HG03565 (cell line): Measurements from ENCODE around the gene ATP6V1F.

Source experiments
- ATAC-seq: cut with Tn5 transposase; IDR thresholded peaks from one replicate; pipeline ENCODE4 v1.9.1; 2021; ENCODE audit warnings: mild to moderate bottlenecking, moderate library complexity; ENCODE audit not compliant: unreplicated experiment

The ATP6V1F gene

DNA sequence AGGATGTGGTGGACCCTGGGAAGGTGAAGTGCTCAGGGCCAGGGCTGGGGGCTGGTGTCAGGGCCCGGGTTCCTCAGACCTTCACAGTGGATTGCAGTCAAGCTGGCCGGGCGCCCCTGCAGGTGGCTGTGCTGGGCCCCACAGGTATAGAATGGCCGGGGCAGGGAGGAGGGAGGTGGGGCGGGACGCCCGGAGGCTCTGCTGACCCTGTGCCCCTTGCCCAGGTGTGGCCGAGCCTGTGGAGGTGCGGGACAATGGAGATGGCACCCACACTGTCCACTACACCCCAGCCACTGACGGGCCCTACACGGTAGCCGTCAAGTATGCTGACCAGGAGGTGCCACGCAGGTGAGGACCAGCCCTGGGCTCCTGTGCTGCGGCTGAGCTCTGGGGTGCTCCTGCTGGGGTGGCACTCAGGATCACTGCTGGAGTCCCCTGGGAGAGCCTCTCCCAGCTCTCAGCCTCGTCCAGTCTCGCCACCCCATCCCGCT, 14.9 kb upstream of the ATP6V1F start:
- ATAC-seq, result no peak

DNA sequence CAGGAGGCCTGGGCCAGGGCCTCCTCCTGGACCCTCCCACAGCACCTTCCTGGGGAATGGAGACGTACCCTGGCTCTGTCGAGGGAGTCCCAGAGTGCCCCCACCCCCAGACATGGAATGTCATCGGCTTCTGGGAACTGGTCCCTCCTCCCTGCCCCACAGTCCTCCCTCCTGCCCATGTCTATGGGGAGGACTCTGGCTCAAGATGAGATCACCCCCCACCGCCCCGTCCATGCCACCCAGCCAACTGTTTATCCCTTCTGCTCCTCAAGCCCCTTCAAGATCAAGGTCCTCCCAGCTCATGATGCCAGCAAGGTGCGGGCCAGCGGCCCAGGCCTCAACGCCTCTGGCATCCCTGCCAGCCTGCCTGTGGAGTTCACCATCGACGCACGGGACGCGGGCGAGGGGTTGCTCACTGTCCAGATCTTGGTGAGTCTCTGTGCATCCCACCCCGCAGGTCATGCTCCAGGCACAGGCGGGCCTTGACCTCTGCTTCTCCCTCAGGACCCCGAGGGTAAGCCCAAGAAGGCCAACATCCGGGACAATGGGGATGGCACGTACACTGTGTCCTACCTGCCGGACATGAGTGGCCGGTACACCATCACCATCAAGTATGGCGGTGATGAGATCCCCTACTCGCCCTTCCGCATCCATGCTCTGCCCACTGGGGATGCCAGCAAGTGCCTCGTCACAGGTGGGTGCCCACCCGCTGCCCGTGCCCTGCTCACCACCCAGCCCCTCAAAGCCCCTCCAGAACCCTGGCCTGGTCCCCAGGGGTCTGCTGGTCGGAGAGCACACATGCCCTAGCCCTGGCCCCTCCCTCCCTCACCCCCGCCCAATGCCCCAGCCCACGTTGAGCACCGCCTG, 14.1 kb upstream of the ATP6V1F start:
- no peak for ATAC-seq

GRCh38 chr7:128849156-128849515, 13.5 kb upstream of the ATP6V1F start:
- no peak for ATAC-seq

DNA sequence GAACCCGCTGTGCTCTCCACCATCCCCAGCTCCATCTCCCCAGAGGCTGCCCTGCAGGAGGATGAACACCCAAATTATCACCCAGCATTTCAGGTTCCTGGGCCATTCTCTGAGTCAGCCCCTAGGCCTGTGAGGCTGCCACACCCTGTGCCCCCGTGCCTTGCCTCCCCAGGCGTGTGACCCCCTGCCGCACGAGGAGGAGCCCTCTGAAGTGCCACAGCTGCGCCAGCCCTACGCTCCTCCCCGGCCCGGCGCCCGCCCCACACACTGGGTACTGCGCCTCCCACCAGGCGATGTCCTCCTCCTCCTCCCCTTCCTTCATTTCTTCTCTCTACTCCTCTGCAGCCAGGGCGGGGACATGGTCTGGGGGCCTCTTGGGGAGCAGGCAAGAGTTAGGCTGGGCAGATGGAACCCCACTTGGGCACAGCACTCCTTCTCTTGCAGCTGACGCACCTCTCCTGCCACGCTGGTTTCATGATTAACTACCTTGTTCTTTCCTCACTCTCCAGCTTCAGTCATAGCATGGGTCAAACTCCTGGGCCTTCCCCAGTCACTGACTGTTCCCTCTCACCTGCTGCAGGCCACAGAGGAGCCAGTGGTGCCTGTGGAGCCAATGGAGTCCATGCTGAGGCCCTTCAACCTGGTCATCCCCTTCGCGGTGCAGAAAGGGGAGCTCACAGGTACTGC, 12.7 kb upstream of the ATP6V1F start:
- no peak for ATAC-seq

DNA sequence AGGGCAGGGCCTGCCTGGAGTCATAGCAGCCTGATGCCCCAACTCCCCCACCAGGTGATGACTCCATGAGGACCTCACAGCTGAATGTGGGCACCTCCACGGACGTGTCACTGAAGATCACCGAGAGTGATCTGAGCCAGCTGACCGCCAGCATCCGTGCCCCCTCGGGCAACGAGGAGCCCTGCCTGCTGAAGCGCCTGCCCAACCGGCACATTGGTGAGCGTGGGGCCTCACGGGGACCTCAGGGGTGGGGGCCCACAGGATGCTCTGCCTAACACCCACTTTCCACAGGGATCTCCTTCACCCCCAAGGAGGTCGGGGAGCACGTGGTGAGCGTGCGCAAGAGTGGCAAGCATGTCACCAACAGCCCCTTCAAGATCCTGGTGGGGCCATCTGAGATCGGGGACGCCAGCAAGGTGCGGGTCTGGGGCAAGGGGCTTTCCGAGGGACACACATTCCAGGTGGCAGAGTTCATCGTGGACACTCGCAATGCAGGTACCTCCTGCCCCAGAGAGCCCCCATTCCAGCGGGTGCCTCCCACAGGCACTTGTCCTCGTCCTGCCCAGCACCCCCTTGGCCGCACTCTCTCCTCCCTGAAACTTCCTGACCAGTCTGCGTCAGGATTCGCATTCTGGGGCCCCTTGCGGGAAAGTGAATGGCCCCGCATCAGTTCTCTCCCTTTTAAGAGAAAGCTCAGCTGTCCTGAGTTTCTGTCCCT, 10.0 kb upstream of the ATP6V1F start:
- ATAC-seq, result no peak

DNA sequence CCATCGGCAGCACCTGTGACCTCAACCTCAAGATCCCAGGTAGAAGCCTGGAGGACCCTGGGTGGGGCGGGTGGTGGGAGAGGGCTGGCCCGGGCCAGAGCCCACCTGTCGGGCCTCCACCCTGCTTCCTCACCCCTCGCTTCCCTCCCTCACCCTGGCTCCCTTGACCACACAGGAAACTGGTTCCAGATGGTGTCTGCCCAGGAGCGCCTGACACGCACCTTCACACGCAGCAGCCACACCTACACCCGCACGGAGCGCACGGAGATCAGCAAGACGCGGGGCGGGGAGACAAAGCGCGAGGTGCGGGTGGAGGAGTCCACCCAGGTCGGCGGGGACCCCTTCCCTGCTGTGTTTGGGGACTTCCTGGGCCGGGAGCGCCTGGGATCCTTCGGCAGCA, 8.9 kb upstream of the ATP6V1F start:
- ATAC-seq, result no peak

DNA sequence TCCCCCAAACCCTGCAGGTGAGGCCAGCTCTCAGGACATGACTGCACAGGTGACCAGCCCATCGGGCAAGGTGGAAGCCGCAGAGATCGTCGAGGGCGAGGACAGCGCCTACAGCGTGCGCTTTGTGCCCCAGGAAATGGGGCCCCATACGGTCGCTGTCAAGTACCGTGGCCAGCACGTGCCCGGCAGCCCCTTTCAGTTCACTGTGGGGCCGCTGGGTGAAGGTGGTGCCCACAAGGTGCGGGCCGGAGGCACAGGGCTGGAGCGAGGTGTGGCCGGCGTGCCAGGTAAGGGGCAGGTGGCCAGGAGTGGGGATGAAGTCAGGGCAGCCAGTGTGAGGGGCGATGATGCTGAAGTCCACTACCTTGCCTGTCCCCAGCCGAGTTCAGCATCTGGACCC, 8.3 kb upstream of the ATP6V1F start:
- no peak for ATAC-seq

GRCh38 chr7:128855559-128855958, 7.1 kb upstream of the ATP6V1F start:
- no peak for ATAC-seq

GRCh38 chr7:128856001-128856718, 6.5 kb upstream of the ATP6V1F start:
- ATAC-seq, result no peak

GRCh38 chr7:128858380-128859231, 4.0 kb upstream of the ATP6V1F start:
- no peak for ATAC-seq

DNA sequence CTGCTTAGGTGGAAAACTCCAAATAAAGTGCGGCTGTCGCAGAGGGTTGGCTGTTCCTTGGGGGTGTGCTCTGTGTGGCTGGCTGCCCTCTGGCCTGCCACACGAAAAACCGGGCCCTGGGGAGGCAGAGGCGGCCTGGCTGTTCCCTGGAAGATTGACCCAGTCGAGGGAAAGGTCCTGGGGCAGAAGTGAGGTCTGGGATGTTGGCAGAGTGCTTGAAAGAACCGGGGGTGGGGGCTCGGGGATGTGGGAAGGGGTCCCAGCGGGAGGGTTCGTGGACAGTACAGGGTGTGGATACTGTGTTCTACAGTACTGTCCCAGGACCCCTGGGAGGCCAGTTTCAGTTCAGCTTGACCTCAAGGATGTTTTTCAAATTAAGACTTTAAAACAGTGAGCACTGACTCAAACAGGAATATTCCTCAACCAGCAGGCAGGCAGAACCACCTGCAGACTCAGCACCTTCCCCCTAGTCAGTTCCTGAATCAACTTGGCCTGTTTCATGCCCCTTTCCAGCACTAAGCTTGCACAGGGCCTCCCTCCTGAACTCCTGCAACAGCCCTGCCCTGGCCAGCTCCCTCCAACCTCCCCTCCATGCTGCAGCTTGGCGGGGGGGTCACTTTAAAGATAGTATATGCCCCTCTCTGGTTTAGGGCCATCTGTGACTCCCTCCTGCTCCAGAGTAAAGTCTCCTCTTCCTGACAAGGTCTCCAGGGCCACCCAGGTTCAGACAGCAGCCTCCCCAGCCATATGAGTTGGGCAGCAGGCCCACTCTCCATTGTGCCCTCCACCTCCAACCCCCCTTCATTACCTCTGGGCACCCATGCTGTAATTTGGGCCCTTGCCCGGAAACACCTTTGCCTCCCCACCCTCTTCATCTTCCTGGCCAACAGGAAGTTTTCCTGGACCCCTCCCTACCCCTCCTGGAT, 3.2 kb upstream of the ATP6V1F start:
- ATAC-seq, result no peak

DNA sequence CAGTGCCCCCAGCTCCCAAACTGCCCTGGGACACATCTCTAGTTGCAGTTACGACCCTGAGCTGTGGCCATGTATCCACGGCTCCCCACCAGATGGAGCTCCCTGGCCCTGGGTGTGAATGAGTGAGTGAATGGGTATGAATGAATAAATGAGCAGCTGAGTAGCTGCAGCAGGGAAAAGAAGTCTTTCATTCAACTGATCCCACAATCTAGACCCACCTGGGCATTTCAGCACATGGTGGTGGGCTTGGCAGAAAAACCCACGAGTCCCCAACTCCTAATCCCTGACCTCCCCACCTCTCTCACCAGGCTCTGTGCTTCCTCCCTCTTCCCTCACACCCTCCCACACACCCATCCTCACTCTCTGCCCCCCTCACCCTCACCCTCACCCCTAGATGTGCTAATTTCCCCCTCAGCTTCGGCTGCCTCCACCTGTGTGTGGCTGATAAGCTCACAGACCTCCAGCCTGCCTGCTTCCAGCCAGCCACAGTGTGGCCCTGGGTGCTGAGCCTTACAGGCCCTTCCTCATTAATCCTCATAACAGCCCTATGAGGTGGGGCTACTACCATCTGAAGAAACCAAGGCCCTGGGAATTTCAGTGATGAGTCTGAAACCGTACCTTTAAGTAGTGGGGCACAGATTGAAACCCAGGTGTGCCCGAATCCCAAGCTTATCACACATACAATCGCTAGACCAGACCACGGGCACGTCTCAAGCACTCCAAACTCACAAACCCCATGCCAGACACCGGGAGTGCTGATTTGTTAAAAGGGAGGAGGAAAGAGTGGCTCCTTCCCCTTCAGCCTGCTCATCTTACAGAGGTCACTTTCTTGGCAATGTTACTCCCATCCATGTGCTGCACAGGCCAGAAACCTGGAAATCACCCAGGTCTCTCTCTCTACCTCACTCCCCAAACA, 2.2 kb upstream of the ATP6V1F start:
- ATAC-seq, result no peak

GRCh38 chr7:128861957-128862570, 592 bp upstream of the ATP6V1F start:
- ATAC-seq, result no peak

DNA sequence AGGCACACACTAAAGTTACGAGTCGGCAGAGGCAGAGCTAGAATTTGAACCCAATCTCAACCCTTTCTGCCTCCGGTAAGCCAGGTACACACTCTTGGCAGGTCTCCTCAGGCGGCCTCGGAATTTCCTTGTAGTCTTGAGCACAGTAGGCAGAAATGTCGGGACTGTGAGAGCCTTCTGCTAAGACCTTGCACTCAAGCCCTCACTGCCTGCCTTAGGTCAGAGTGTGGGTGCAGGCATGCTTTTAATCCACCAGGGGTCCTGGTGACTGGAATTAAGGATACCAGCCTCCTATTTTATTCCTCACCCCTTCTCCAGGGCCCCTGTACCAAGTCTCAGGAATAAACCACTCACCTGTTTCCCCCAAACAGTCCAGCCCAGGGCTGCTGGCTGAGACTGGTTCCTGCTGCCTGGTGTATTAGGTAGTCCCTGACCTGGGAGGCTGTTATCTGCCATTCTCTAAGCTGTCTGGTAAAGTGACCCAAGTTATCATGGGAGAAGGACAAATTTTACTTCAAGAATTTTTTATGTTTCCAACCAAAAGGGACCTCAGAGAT, 855 bp downstream of the ATP6V1F start:
- ATAC-seq, result no peak

DNA sequence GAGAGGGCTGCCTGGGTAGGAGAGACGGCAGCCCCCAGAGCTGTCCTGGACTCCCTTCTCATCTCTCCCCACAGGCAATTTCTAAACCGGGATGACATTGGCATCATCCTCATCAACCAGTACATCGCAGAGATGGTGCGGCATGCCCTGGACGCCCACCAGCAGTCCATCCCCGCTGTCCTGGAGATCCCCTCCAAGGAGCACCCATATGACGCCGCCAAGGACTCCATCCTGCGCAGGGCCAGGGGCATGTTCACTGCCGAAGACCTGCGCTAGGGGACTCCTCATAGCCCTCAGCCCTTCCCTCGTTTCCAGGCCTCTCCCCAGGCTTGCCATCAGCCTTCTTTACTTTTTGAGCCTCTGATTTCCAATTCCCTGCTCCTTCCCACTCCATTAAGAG, 2.6 kb downstream of the ATP6V1F start:
- no peak for ATAC-seq

DNA sequence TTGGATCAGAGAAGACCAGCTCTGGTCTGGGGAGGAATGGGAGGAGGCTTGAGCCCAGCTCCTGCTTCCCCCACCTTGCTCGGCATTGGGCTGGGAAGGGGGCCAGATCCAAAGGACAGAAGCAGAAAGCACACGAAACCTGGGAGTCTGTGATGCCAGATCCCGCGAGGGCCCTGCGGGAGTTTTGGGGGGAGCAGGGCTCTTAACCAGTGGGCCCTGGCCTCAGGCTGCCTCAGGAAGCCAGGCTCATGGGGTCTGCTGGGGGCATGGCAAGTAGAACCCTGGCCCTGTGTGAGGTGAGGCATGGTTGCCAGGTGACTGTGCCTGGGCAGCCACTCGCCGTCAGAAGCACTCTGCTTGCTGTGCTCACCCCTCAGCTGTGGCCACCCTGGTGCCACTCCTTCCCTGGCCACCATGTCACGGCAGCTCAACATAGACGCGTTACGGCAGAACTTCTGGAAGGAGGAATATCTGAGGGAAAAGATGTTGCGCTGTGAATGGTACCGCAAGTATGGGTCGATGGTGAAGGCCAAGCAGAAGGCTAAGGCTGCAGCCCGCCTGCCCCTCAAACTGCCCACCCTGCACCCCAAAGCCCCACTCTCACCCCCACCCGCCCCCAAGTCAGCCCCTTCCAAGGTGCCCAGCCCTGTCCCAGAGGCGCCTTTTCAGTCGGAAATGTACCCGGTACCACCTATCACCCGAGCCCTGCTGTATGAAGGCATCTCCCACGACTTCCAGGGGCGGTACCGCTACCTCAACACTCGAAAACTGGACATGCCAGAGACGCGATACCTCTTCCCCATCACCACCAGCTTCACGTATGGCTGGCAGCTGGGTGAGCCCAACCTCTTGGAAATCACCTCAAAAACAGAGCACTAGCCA, 3.6 kb downstream of the ATP6V1F start:
- ATAC-seq, result no peak
